Body of pancreas (tissue), 4 donors: ENCODE results near the gene PES1.

ENCODE experiments used
- POLR2A ChIP-seq, 3 donors: fragments of 450-650 bp; IDR thresholded peaks; one replicate each; pipeline ENCODE4 v1.6.1; 2016; ENCODE audit warnings: antibody characterized with exemption in 3 of 3, mild to moderate bottlenecking in 2 of 3
- TF ChIP-seq, protein P1 (sequence below), 7 experiments: fragments of 450-650 bp in 4 of 7; fragments of 200-600 bp in 3 of 7; sonication (generic) in 3 of 7; IDR thresholded peaks; one replicate each; pipeline ENCODE4 v1.5.1; 2016 to 2019; ENCODE audit warnings: antibody characterized with exemption in 7 of 7

DNA sequence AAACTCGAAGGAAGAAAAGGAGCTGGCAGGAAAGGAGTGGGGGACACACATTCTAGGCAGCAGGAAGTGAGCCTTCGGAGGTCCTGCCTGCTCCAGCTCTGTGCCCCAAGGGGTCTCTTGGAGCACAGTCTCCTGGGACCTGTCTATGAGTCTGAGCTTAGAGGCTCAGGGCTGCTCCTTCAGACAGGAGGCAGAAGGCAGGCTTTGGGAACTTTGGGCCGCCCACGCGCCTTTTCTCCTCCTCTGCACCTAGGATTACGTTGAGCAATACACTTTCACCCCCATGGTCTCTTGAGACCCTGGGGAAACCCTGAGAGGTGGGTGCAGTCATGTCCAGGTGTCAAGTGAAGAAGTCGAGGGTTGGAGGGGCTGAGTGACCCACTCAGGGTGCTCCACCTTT lies 16.2 kb upstream of the PES1 start:
- TF ChIP-seq, protein P1, sequence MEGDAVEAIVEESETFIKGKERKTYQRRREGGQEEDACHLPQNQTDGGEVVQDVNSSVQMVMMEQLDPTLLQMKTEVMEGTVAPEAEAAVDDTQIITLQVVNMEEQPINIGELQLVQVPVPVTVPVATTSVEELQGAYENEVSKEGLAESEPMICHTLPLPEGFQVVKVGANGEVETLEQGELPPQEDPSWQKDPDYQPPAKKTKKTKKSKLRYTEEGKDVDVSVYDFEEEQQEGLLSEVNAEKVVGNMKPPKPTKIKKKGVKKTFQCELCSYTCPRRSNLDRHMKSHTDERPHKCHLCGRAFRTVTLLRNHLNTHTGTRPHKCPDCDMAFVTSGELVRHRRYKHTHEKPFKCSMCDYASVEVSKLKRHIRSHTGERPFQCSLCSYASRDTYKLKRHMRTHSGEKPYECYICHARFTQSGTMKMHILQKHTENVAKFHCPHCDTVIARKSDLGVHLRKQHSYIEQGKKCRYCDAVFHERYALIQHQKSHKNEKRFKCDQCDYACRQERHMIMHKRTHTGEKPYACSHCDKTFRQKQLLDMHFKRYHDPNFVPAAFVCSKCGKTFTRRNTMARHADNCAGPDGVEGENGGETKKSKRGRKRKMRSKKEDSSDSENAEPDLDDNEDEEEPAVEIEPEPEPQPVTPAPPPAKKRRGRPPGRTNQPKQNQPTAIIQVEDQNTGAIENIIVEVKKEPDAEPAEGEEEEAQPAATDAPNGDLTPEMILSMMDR (IDR thresholded peaks at IDR 0.05), result no peak
- no peak for TF ChIP-seq POLR2A (IDR thresholded peaks at IDR 0.05)
